Upper lobe of left lung (tissue), 4 donors: ENCODE results near the gene PQBP1.

Experiments
- EP300 ChIP-seq, 4 donors: sonication (generic); formaldehyde crosslinking; IDR thresholded peaks; one replicate each; pipeline ENCODE4 v1.5.1; 2017; ENCODE audit warnings: antibody characterized with exemption in 4 of 4, control low read depth in 2 of 4
- POLR2A ChIP-seq, 4 donors: fragments of 450-650 bp; IDR thresholded peaks; one replicate each; pipeline ENCODE4 v1.5.1; 2016 to 2017; ENCODE audit warnings: antibody characterized with exemption in 4 of 4, mild to moderate bottlenecking in 2 of 4
- POLR2AphosphoS5 ChIP-seq, 2 donors: sonication (generic); formaldehyde crosslinking; IDR thresholded peaks; one replicate each; pipeline ENCODE4 v1.5.1; 2017; ENCODE audit warnings: antibody characterized with exemption in 2 of 2
- TF ChIP-seq, protein P1 (sequence below), 6 experiments: fragments of 450-650 bp in 4 of 6; fragments of 200-600 bp in 2 of 6; sonication (generic) in 2 of 6; IDR thresholded peaks; one replicate each; pipeline ENCODE4 v1.5.1; 2016 to 2019; ENCODE audit warnings: antibody characterized with exemption in 6 of 6

DNA sequence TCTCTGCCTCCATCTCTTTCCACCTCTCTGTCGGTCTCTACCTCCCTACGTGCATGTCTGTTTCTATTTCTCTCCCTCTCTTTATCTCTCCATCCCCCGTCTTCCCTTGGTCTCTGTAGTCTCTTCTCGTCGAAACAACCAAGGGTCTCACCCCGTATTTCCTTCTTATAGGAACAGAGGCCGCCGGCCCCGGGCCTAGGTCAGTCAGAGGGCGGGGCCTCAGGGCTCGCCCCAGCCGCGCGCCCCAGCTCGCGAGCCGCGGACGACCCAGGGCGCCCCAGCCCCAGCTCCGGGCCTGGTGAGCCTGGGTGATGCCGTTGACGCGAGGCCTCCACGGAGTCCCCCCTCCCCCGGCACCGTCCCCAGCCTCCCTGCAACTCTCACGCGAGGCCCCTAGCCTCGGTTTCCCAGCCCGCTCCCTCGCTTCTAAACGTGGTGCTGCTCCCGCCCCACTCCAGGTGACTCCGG lies 6.8 kb upstream of the PQBP1 start:
- TF ChIP-seq POLR2A (IDR thresholded peaks at IDR 0.05) (no peak), EP300 (IDR thresholded peaks at IDR 0.05) (no peak), POLR2AphosphoS5 (IDR thresholded peaks at IDR 0.05) (no peak)
- TF ChIP-seq, protein P1, sequence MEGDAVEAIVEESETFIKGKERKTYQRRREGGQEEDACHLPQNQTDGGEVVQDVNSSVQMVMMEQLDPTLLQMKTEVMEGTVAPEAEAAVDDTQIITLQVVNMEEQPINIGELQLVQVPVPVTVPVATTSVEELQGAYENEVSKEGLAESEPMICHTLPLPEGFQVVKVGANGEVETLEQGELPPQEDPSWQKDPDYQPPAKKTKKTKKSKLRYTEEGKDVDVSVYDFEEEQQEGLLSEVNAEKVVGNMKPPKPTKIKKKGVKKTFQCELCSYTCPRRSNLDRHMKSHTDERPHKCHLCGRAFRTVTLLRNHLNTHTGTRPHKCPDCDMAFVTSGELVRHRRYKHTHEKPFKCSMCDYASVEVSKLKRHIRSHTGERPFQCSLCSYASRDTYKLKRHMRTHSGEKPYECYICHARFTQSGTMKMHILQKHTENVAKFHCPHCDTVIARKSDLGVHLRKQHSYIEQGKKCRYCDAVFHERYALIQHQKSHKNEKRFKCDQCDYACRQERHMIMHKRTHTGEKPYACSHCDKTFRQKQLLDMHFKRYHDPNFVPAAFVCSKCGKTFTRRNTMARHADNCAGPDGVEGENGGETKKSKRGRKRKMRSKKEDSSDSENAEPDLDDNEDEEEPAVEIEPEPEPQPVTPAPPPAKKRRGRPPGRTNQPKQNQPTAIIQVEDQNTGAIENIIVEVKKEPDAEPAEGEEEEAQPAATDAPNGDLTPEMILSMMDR (IDR thresholded peaks at IDR 0.05): no peak
